Lower leg skin (tissue), 3 donors: Measurements from ENCODE around the gene NDRG2.

ENCODE experiments used
- CTCF ChIP-seq, 3 donors: fragments of 450-650 bp; IDR thresholded peaks; one replicate each; pipeline ENCODE4 v1.5.1; 2016; ENCODE audit warnings: antibody characterized with exemption in 3 of 3, mild to moderate bottlenecking in 3 of 3, moderate library complexity in 2 of 3
- POLR2A ChIP-seq, 2 donors: fragments of 450-650 bp; IDR thresholded peaks; one replicate each; pipeline ENCODE4 v1.6.1; 2016 to 2017; ENCODE audit warnings: antibody characterized with exemption in 2 of 2, mild to moderate bottlenecking in 1 of 2, moderate library complexity in 1 of 2

GRCh38 chr14:20999591-20999990 is 25.3 kb downstream of the NDRG2 start:
- no peak for TF ChIP-seq POLR2A (IDR thresholded peaks at IDR 0.05)
- no peak for TF ChIP-seq CTCF (IDR thresholded peaks at IDR 0.05)
